SK-N-SH (cell line): ENCODE measurements around the gene PYCR2. TPM values are rescaled to one million over a fixed set of nuclear protein-coding genes. Genes with fewer than 3 reads are reported as not detected.

Source experiments
- CTCF ChIA-PET: fragments of 300-600, 350-600 bp; formaldehyde crosslinking; extraction: SDS; loops from one replicate; lab custom pipeline; 2021; lab: Yijun Ruan, JAX
- POLR2A ChIA-PET: fragments of 350-600 bp; sonication (Branson Sonifier 250); formaldehyde crosslinking; extraction: SDS; loops from one replicate; lab custom pipeline; 2020; ENCODE audit warnings: antibody characterized with exemption, inconsistent platforms; lab: Yijun Ruan, JAX
- DNase-seq: peaks from one replicate; pipeline ENCODE4 v3.0.0; 2012
- H2AFZ ChIP-seq: fragments of 200-600 bp; sonication (generic); 2 replicates; pipeline ENCODE4 v1.8.1; 2016; ENCODE audit warnings: antibody characterized with exemption, mild to moderate bottlenecking, low read depth
- H3F3A ChIP-seq: fragments of 200-600 bp; sonication (generic); replicated peaks from 2 replicates; pipeline ENCODE3; 2016; ENCODE audit warnings: antibody characterized with exemption, mild to moderate bottlenecking; ENCODE audit not compliant: insufficient read depth
- H3K27ac ChIP-seq, 2 experiments: fragments of 200-500 bp in 1 of 2; fragments of 200-600 bp in 1 of 2; sonication (Bioruptor generic) in 1 of 2; sonication (generic), shearing (Covaris generic) in 1 of 2; 2 replicates each; pipeline versions ENCODE4 v1.5.1 to v1.6.1; 2014 to 2016; ENCODE audit warnings: low read depth in 2 of 2, inconsistent platforms in 1 of 2, low read length in 1 of 2, mild to moderate bottlenecking in 1 of 2, mixed read lengths in 1 of 2
- H3K27me3 ChIP-seq: fragments of 200-600 bp; sonication (generic), shearing (Covaris generic); 2 replicates; pipeline ENCODE4 v1.6.1; 2016; ENCODE audit warnings: mixed run types; ENCODE audit not compliant: insufficient read depth
- H3K36me3 ChIP-seq, 2 experiments: fragments of 200-500 bp in 1 of 2; fragments of 200-600 bp in 1 of 2; sonication (Bioruptor generic) in 1 of 2; sonication (generic) in 1 of 2; replicated peaks in 1 of 2; 2 replicates each; pipeline versions ENCODE3 to v1.5.1; 2014 to 2016; ENCODE audit warnings: low read length in 1 of 2, mild to moderate bottlenecking in 1 of 2; ENCODE audit not compliant: insufficient read depth in 2 of 2, control insufficient read depth in 1 of 2
- H3K4me1 ChIP-seq, 2 experiments: fragments of 200-500 bp in 1 of 2; fragments of 200-600 bp in 1 of 2; sonication (Bioruptor generic) in 1 of 2; sonication (generic), shearing (Covaris generic) in 1 of 2; 2 replicates each; pipeline versions ENCODE4 v1.5.1 to v1.6.1; 2014 to 2016; ENCODE audit warnings: low read depth in 1 of 2, low read length in 1 of 2, mixed run types in 1 of 2; ENCODE audit not compliant: insufficient read depth in 2 of 2, control insufficient read depth in 1 of 2
- H3K4me2 ChIP-seq: fragments of 200-600 bp; sonication (generic), shearing (Covaris generic); 2 replicates; pipeline ENCODE4 v1.6.1; 2017; ENCODE audit warnings: mixed run types
- H3K4me3 ChIP-seq, 2 experiments: fragments of 200-500 bp in 1 of 2; fragments of 200-600 bp in 1 of 2; sonication (Bioruptor generic) in 1 of 2; sonication (generic), shearing (Covaris generic) in 1 of 2; 2 replicates each; pipeline versions ENCODE4 v1.5.1 to v1.8.1; 2014 to 2016; ENCODE audit warnings: low read depth in 2 of 2, inconsistent platforms in 1 of 2, low read length in 1 of 2, mild to moderate bottlenecking in 1 of 2, mixed read lengths in 1 of 2, moderate library complexity in 1 of 2
- H3K79me2 ChIP-seq: fragments of 200-600 bp; sonication (generic); 2 replicates; pipeline ENCODE4 v1.8.1; 2017; ENCODE audit warnings: mild to moderate bottlenecking; ENCODE audit not compliant: insufficient read depth
- H3K9ac ChIP-seq: fragments of 200-600 bp; sonication (generic); 2 replicates; pipeline ENCODE4 v1.6.1; 2017; ENCODE audit warnings: mixed run types
- H3K9me2 ChIP-seq: fragments of 200-600 bp; sonication (generic); 2 replicates; pipeline ENCODE4 v1.6.1; 2017; ENCODE audit warnings: mixed run types
- H3K9me3 ChIP-seq: fragments of 200-600 bp; sonication (generic); 2 replicates; pipeline ENCODE4 v1.6.1; 2017; ENCODE audit warnings: mixed run types, mild to moderate bottlenecking, moderate library complexity
- H4K20me1 ChIP-seq: fragments of 200-600 bp; sonication (generic); 2 replicates; pipeline ENCODE4 v1.6.1; 2017; ENCODE audit warnings: mild to moderate bottlenecking, mixed run types; ENCODE audit not compliant: insufficient read depth
- ELF1 ChIP-seq: IDR thresholded peaks from 2 replicates; pipeline ENCODE4 v1.4.0; 2012
- FOSL2 ChIP-seq: IDR thresholded peaks from 2 replicates; pipeline ENCODE4 v1.4.0; 2012; ENCODE audit warnings: low read depth, mild to moderate bottlenecking, moderate library complexity, borderline replicate concordance
- FOXM1 ChIP-seq: IDR thresholded peaks from 2 replicates; pipeline ENCODE4 v1.4.0; 2012; ENCODE audit warnings: low read depth, mild to moderate bottlenecking
- IRF3 ChIP-seq: fragments of 150-350 bp; IDR thresholded peaks from 2 replicates; pipeline ENCODE4 v1.6.1; 2016; ENCODE audit warnings: mild to moderate bottlenecking, low read depth, low read length
- MXI1 ChIP-seq: IDR thresholded peaks from 2 replicates; pipeline ENCODE4 v1.6.1; 2012; ENCODE audit warnings: mild to moderate bottlenecking, low read depth, low read length, improper control_type of control experiment
- NRF1 ChIP-seq: IDR thresholded peaks from 2 replicates; pipeline ENCODE4 v1.6.1; 2012; ENCODE audit warnings: low read depth, mild to moderate bottlenecking, low read length
- PBX3 ChIP-seq: IDR thresholded peaks from 2 replicates; pipeline ENCODE4; 2012
- RAD21 ChIP-seq: IDR thresholded peaks from 2 replicates; pipeline ENCODE4 v1.6.1; 2012; ENCODE audit warnings: mild to moderate bottlenecking, low read length
- SMC3 ChIP-seq: IDR thresholded peaks from 2 replicates; pipeline ENCODE4 v1.6.1; 2012; ENCODE audit warnings: low read depth, low read length, improper control_type of control experiment
- TCF12 ChIP-seq: IDR thresholded peaks from 2 replicates; pipeline ENCODE4 v1.4.0; 2012
- USF1 ChIP-seq: IDR thresholded peaks from 2 replicates; pipeline ENCODE4 v1.4.0; 2012; ENCODE audit warnings: low read depth, borderline replicate concordance
- WGBS: methylation state at CpG from one replicate; pipeline ENCODE4 v1.1.6; 2017; ENCODE audit warnings: low lambda C conversion rate; 5-methylcytosine and 5-hydroxymethylcytosine counted together
- polyA plus RNA-seq, 3 experiments: library from polyadenylated mRNA; depleted of rRNA; stranded (reverse); fragments of >200 nt; gene quantifications; 2 replicates each; pipeline ENCODE4 v1.2.3, GENCODE V29; 2012

Gene PYCR2
- polyA plus RNA-seq, 1 of the 3 experiments (the other 2 are of a cell fraction) = 95.3 TPM

- Histone ChIP-seq H3K27ac (no peak overlapping the region), H3K9ac (no peak overlapping the region), H3K9me2 (no peaks in the 10 kb centered on the region), H3K27me3 (no peaks in the 10 kb centered on the region), H3K79me2 (no peaks in the 10 kb centered on the region), H4K20me1 (no peaks in the 10 kb centered on the region), H3K36me3 (no peaks in the 10 kb centered on the region), H3K9me3 (no peaks in the 10 kb centered on the region), H3K4me1 (no peaks in the 10 kb centered on the region), H2AFZ (no peak overlapping the region), H3K4me2 (no peak overlapping the region), H3F3A (no peaks in the 10 kb centered on the region), H3K4me3 (no peak overlapping the region)
- ChIA-PET POLR2A (no interaction called here), CTCF (interaction anchor here (1.1 kb wide), 1 partner anchor 491 kb away, joined by 4 read pairs; no protein-coding TSS in a partner anchor)
- DNase-seq = no peak
- no peak for TF ChIP-seq USF1
- TF ChIP-seq TCF12 = no peak
- no peak for TF ChIP-seq ELF1
- TF ChIP-seq IRF3 = no peak
- TF ChIP-seq FOXM1 = no peak
- TF ChIP-seq FOSL2 = no peak
- no peak for TF ChIP-seq RAD21
- TF ChIP-seq SMC3 = no peak
- no peak for TF ChIP-seq MXI1
- TF ChIP-seq NRF1 = no peak
- 74% methylated on average over 5 of the region's 5 CpGs for WGBS
Measured at GRCh38 chr1:225965231-225965630, 41.2 kb upstream of the PYCR2 start.

- Histone ChIP-seq H3F3A (no peaks in the 10 kb centered on the region), H3K27ac (no peak overlapping the region), H3K9me3 (no peaks in the 10 kb centered on the region), H3K4me3 (no peak overlapping the region), H2AFZ (no peak overlapping the region), H3K4me2 (no peak overlapping the region), H4K20me1 (no peaks in the 10 kb centered on the region), H3K27me3 (no peaks in the 10 kb centered on the region), H3K36me3 (no peaks in the 10 kb centered on the region), H3K4me1 (no peaks in the 10 kb centered on the region), H3K79me2 (no peaks in the 10 kb centered on the region), H3K9me2 (no peaks in the 10 kb centered on the region), H3K9ac (no peak overlapping the region)
- 88% methylated on average over 13 of the region's 15 CpGs for WGBS
- no peak for DNase-seq
- POLR2A ChIA-PET = no interaction called here
- TF ChIP-seq PBX3 = no peak
- TF ChIP-seq, all 33 proteins: peak for 0
- CTCF ChIA-PET = interaction anchor here (1.0 to 1.9 kb wide), 3 partner anchors 153 to 489 kb away, joined by 4 read pairs; partner anchors contain the start of genes EPHX1 and SRP9
Measured at GRCh38 chr1:225963735-225964530, 39.9 kb upstream of the PYCR2 start.
